ENCODE data around the gene SOD3.

The SOD3 gene

GRCh38 chr4:24801136-24801855 is 5.9 kb downstream of the SOD3 start:
- no peak for DNase-seq (ENCODE audit: low read depth in 1 of 2, low spot score in 1 of 2)

GRCh38 chr4:24802648-24803047 is 7.3 kb downstream of the SOD3 start:
- no peak for DNase-seq (ENCODE audit: low read depth in 1 of 2, low spot score in 1 of 2)

GRCh38 chr4:24805067-24805466 is 9.7 kb downstream of the SOD3 start:
- DNase-seq (ENCODE audit: low read depth in 1 of 2, low spot score in 1 of 2) = no peak

- DNase-seq (ENCODE audit: low read depth in 1 of 2, low spot score in 1 of 2) = no peak
Measured at GRCh38 chr4:24805566-24805965, 10.2 kb downstream of the SOD3 start.

GRCh38 chr4:24806206-24806990 is 11.0 kb downstream of the SOD3 start:
- DNase-seq (ENCODE audit: low read depth in 1 of 2, low spot score in 1 of 2) = no peak

GRCh38 chr4:24807611-24808010 is 12.2 kb downstream of the SOD3 start:
- no peak for DNase-seq (ENCODE audit: low read depth in 1 of 2, low spot score in 1 of 2)

GRCh38 chr4:24808261-24808660 is 12.9 kb downstream of the SOD3 start:
- DNase-seq (ENCODE audit: low read depth in 1 of 2, low spot score in 1 of 2) = no peak

GRCh38 chr4:24808955-24809354 is 13.6 kb downstream of the SOD3 start:
- no peak for DNase-seq (ENCODE audit: low read depth in 1 of 2, low spot score in 1 of 2)

GRCh38 chr4:24809376-24809775 is 14.0 kb downstream of the SOD3 start:
- DNase-seq (ENCODE audit: low read depth in 1 of 2, low spot score in 1 of 2) = no peak

GRCh38 chr4:24809815-24810405 is 14.5 kb downstream of the SOD3 start:
- DNase-seq (ENCODE audit: low read depth in 1 of 2, low spot score in 1 of 2) = no peak

GRCh38 chr4:24810871-24811631 is 15.7 kb downstream of the SOD3 start:
- no peak for DNase-seq (ENCODE audit: low read depth in 1 of 2, low spot score in 1 of 2)

GRCh38 chr4:24813732-24814131 is 18.4 kb downstream of the SOD3 start:
- DNase-seq (ENCODE audit: low read depth in 1 of 2, low spot score in 1 of 2) = no peak

- no peak for DNase-seq (ENCODE audit: low read depth in 1 of 2, low spot score in 1 of 2)
Measured at GRCh38 chr4:24816797-24817196, 21.4 kb downstream of the SOD3 start.

GRCh38 chr4:24820541-24820940 is 25.2 kb downstream of the SOD3 start:
- no peak for DNase-seq (ENCODE audit: low read depth in 1 of 2, low spot score in 1 of 2)

- no peak for DNase-seq (ENCODE audit: low read depth in 1 of 2, low spot score in 1 of 2)
Measured at GRCh38 chr4:24824720-24825119, 29.3 kb downstream of the SOD3 start.

GRCh38 chr4:24831637-24832036 is 36.3 kb downstream of the SOD3 start:
- DNase-seq (ENCODE audit: low read depth in 1 of 2, low spot score in 1 of 2) = no peak

- no peak for DNase-seq (ENCODE audit: low read depth in 1 of 2, low spot score in 1 of 2)
Measured at GRCh38 chr4:24835696-24836095, 40.3 kb downstream of the SOD3 start.

GRCh38 chr4:24836661-24837242 is 41.4 kb downstream of the SOD3 start:
- DNase-seq (ENCODE audit: low read depth in 1 of 2, low spot score in 1 of 2) = no peak

GRCh38 chr4:24837336-24837735 is 42.0 kb downstream of the SOD3 start:
- no peak for DNase-seq (ENCODE audit: low read depth in 1 of 2, low spot score in 1 of 2)

- no peak for DNase-seq (ENCODE audit: low read depth in 1 of 2, low spot score in 1 of 2)
Measured at GRCh38 chr4:24837781-24838180, 42.4 kb downstream of the SOD3 start.

- DNase-seq (ENCODE audit: low read depth in 1 of 2, low spot score in 1 of 2) = no peak
Measured at GRCh38 chr4:24840362-24840761, 45.0 kb downstream of the SOD3 start.
